ENCODE measurements around the gene SHKBP1.
A peak's percentile ranks its signal among the peaks of the same experiment; 100 is the strongest.

The SHKBP1 gene

DNA sequence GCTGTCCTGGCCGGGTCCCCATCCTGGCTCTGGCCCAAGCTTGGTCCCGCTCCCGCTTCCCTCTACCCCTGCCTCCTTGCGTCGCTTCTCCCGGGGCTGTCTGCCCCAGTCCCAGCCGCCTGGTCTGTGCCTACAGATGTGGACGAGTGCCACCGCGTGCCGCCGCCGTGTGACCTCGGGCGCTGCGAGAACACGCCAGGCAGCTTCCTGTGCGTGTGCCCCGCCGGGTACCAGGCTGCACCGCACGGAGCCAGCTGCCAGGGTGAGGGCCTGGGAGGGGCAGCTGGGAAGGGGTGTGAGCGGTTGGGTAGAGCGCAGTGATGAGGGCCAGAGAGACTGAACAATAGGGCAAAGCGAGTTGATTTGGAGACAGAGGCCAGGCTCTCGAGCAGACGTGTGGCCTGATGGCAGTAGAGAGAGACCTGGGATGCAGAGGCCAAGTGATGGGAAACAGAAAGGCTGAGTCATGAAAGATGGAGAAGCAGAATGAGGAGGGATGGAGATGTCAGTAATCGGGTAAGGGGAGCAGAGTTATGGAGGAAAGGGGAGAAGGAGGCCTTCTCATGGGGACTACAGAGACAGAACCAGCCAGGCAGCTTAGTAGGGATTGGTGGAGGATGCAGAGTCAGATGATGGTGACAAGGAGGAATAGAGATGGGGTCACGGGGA lies 33.9 kb downstream of the SHKBP1 start:
- peak; percentile 23 for ATAC-seq
- TF ChIP-seq PPARA (CRISPR knock-in tag; IDR thresholded peaks at IDR 0.05; ENCODE audit: borderline replicate concordance) (no peak), TCF4 (CRISPR knock-in tag; IDR thresholded peaks at IDR 0.05; ENCODE audit: borderline replicate concordance) (peak; percentile 19; the same call in 1 of the 2 replicates), GLIS3 (CRISPR knock-in tag; IDR thresholded peaks at IDR 0.05) (no peak), ZFP3 (CRISPR knock-in tag; IDR thresholded peaks at IDR 0.05) (0 out of 2 replicates have a peak, but pooled peaks have one; percentile 25), ESRRG (CRISPR knock-in tag; IDR thresholded peaks at IDR 0.05) (no peak)
- TF ChIP-seq, protein P1, sequence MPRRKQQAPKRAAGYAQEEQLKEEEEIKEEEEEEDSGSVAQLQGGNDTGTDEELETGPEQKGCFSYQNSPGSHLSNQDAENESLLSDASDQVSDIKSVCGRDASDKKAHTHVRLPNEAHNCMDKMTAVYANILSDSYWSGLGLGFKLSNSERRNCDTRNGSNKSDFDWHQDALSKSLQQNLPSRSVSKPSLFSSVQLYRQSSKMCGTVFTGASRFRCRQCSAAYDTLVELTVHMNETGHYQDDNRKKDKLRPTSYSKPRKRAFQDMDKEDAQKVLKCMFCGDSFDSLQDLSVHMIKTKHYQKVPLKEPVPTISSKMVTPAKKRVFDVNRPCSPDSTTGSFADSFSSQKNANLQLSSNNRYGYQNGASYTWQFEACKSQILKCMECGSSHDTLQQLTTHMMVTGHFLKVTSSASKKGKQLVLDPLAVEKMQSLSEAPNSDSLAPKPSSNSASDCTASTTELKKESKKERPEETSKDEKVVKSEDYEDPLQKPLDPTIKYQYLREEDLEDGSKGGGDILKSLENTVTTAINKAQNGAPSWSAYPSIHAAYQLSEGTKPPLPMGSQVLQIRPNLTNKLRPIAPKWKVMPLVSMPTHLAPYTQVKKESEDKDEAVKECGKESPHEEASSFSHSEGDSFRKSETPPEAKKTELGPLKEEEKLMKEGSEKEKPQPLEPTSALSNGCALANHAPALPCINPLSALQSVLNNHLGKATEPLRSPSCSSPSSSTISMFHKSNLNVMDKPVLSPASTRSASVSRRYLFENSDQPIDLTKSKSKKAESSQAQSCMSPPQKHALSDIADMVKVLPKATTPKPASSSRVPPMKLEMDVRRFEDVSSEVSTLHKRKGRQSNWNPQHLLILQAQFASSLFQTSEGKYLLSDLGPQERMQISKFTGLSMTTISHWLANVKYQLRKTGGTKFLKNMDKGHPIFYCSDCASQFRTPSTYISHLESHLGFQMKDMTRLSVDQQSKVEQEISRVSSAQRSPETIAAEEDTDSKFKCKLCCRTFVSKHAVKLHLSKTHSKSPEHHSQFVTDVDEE (CRISPR knock-in tag; IDR thresholded peaks at IDR 0.05): 0 out of 2 replicates have a peak, but pooled peaks have one; percentile 53

DNA sequence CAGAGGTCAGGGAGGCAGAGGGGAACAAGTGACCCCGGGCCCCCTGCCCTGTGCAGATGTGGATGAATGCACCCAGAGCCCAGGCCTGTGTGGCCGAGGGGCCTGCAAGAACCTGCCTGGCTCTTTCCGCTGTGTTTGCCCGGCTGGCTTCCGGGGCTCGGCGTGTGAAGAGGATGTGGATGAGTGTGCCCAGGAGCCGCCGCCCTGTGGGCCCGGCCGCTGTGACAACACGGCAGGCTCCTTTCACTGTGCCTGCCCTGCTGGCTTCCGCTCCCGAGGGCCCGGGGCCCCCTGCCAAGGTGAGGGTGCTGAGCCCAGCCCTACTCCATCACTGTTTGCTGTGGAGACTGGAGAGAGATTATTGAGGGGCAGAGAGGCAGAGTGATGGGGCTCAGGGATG lies 34.4 kb downstream of the SHKBP1 start:
- ATAC-seq: no peak
- TF ChIP-seq, protein P1 (CRISPR knock-in tag; IDR thresholded peaks at IDR 0.05): no peak
- TF ChIP-seq ZFP3 (CRISPR knock-in tag; IDR thresholded peaks at IDR 0.05) (no peak), OSR1 (CRISPR knock-in tag; IDR thresholded peaks at IDR 0.05) (no peak), ZNF565 (CRISPR knock-in tag; conservative IDR thresholded peaks at IDR 0.05; ENCODE audit: low read depth) (no peak), TOX (CRISPR knock-in tag; IDR thresholded peaks at IDR 0.05; ENCODE audit: borderline replicate concordance) (no peak)
- TF ChIP-seq, protein P2, sequence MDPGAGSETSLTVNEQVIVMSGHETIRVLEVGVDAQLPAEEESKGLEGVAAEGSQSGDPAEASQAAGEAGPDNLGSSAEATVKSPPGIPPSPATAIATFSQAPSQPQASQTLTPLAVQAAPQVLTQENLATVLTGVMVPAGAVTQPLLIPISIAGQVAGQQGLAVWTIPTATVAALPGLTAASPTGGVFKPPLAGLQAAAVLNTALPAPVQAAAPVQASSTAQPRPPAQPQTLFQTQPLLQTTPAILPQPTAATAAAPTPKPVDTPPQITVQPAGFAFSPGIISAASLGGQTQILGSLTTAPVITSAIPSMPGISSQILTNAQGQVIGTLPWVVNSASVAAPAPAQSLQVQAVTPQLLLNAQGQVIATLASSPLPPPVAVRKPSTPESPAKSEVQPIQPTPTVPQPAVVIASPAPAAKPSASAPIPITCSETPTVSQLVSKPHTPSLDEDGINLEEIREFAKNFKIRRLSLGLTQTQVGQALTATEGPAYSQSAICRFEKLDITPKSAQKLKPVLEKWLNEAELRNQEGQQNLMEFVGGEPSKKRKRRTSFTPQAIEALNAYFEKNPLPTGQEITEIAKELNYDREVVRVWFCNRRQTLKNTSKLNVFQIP (CRISPR knock-in tag; IDR thresholded peaks at IDR 0.05; ENCODE audit: borderline replicate concordance, low read depth): no peak
- TF ChIP-seq, protein P3, sequence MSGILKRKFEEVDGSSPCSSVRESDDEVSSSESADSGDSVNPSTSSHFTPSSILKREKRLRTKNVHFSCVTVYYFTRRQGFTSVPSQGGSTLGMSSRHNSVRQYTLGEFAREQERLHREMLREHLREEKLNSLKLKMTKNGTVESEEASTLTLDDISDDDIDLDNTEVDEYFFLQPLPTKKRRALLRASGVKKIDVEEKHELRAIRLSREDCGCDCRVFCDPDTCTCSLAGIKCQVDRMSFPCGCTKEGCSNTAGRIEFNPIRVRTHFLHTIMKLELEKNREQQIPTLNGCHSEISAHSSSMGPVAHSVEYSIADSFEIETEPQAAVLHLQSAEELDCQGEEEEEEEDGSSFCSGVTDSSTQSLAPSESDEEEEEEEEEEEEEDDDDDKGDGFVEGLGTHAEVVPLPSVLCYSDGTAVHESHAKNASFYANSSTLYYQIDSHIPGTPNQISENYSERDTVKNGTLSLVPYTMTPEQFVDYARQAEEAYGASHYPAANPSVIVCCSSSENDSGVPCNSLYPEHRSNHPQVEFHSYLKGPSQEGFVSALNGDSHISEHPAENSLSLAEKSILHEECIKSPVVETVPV (CRISPR knock-in tag; IDR thresholded peaks at IDR 0.05): no peak
- TF ChIP-seq, protein P4, sequence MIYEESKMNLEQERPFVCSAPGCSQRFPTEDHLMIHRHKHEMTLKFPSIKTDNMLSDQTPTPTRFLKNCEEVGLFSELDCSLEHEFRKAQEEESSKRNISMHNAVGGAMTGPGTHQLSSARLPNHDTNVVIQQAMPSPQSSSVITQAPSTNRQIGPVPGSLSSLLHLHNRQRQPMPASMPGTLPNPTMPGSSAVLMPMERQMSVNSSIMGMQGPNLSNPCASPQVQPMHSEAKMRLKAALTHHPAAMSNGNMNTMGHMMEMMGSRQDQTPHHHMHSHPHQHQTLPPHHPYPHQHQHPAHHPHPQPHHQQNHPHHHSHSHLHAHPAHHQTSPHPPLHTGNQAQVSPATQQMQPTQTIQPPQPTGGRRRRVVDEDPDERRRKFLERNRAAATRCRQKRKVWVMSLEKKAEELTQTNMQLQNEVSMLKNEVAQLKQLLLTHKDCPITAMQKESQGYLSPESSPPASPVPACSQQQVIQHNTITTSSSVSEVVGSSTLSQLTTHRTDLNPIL (CRISPR knock-in tag; IDR thresholded peaks at IDR 0.05; ENCODE audit: low read depth): no peak

DNA sequence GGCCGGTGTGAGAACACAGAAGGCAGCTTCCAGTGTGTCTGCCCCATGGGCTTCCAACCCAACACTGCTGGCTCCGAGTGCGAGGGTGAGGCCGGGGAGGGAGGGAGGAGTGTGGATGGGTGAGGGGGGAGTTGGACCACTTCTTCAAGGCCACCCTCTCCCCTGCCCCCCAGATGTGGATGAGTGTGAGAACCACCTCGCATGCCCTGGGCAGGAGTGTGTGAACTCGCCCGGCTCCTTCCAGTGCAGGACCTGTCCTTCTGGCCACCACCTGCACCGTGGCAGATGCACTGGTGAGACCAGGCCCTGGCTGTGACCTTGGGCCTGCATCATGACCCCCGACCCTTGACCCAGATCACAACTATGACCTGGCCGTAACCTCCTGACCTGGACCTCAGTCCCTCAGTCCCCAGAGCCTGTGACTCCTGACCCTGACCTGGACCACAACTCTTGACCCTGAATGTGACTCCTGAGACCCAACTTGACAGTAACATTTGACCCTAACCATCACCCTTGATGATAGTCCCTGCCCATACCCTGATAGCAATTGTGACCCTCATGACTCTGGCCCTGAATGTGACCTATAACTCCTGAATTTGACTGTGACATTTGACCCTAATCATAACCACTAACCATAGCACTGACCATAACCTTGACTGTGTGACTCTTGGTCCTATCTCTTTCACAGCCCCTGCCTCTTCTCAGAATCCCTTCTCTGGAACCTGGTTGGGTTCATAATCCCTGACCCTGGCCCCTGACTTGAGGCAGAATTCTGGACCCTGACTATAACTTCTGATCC lies 35.4 kb downstream of the SHKBP1 start:
- ATAC-seq: no peak
- TF ChIP-seq, protein P3 (CRISPR knock-in tag; IDR thresholded peaks at IDR 0.05): no peak

Measured in SK-N-SH treated with all-trans-retinoic acid at 6 μM for 48 hours (cell line).